HepG2 (cell line): ENCODE data around the gene WNT16. TPM values are rescaled to one million over a fixed set of nuclear protein-coding genes. Genes with fewer than 3 reads are reported as not detected.

Experiments used
- ATAC-seq: fragments of 200-7000 bp; cut with Tn5 transposase; 3 replicates; pipeline ENCODE4 v1.9.1; 2020; ENCODE audit warnings: mild to moderate bottlenecking, moderate library complexity
- BruUV-seq: library from RNA; stranded (reverse); fragments of 400-500 nt; replicated peaks from 2 replicates; lab custom pipeline; 2021; lab: Mats Ljungman, UMichigan
- CTCF ChIA-PET: fragments of 300-600 bp; formaldehyde crosslinking; extraction: SDS; loops from one replicate; lab custom pipeline; 2021; ENCODE audit warnings: low total read pairs, inconsistent platforms, low intra/inter-chr PET ratio; lab: Yijun Ruan, JAX
- POLR2A ChIA-PET: fragments of 350-600 bp; sonication (Branson Sonifier 250); formaldehyde crosslinking; loops from one replicate; lab custom pipeline; 2020; ENCODE audit warnings: antibody characterized with exemption, inconsistent platforms; lab: Yijun Ruan, JAX
- DNase-seq: peaks from one replicate; pipeline ENCODE4 v3.0.0-alpha.2; 2015; ENCODE audit warnings: low spot score
- FAIRE-seq: peaks from 3 replicates; lab custom pipeline; 2011; peaks lifted over from hg19 to GRCh38; lab: Jason Lieb, UNC
- H2AFZ ChIP-seq: one replicate; pipeline ENCODE4 v1.6.1; 2011; ENCODE audit warnings: low read length, inconsistent platforms
- H3K27ac ChIP-seq: fragments of 300-600 bp; 3 replicates; pipeline ENCODE4 v1.8.0; 2011; ENCODE audit warnings: mixed run types, mild to moderate bottlenecking, mixed read lengths, low read length, inconsistent platforms; ENCODE audit not compliant: insufficient read depth; ENCODE audit errors: extremely low read length
- H3K27me3 ChIP-seq, 2 experiments: fragments of 200-600 bp in 1 of 2; 2 replicates in 1 of 2; 3 replicates in 1 of 2; pipeline versions ENCODE4 v1.6.0 to v1.8.0; 2011; ENCODE audit warnings: low read length in 2 of 2, mild to moderate bottlenecking in 2 of 2, moderate library complexity in 2 of 2, inconsistent platforms in 1 of 2; ENCODE audit not compliant: insufficient read depth in 2 of 2, control insufficient read depth in 1 of 2
- H3K36me3 ChIP-seq, 2 experiments: fragments of 200-600 bp in 1 of 2; replicated peaks in 1 of 2; 2 replicates in 1 of 2; 3 replicates in 1 of 2; pipeline versions ENCODE4 v1.5.1 to v1.8.0; 2011; ENCODE audit warnings: low read length in 2 of 2, inconsistent platforms in 1 of 2; ENCODE audit not compliant: insufficient read depth in 2 of 2, control insufficient read depth in 1 of 2
- H3K4me1 ChIP-seq: 2 replicates; pipeline ENCODE4 v1.5.1; 2012; ENCODE audit warnings: low read length, inconsistent platforms; ENCODE audit not compliant: insufficient read depth
- H3K4me2 ChIP-seq: 2 replicates; pipeline ENCODE4 v1.6.0; 2011; ENCODE audit warnings: low read depth, low read length, inconsistent platforms
- H3K4me3 ChIP-seq, 3 experiments: fragments of 200-600 bp in 1 of 3; sonication (generic), shearing (Covaris generic) in 1 of 3; replicated peaks in 1 of 3; 2 replicates each; pipeline ENCODE4 v1.5.1; 2011 to 2016; ENCODE audit warnings: low read length in 3 of 3, inconsistent platforms in 2 of 3, low read depth in 2 of 3, mild to moderate bottlenecking in 2 of 3, control low read depth in 1 of 3, mixed read lengths in 1 of 3; ENCODE audit not compliant: insufficient read depth in 1 of 3
- H3K79me2 ChIP-seq: one replicate; pipeline ENCODE4 v1.6.1; 2011; ENCODE audit warnings: low read length, inconsistent platforms; ENCODE audit not compliant: insufficient read depth
- H3K9ac ChIP-seq: 2 replicates; pipeline ENCODE4 v1.6.0; 2011; ENCODE audit warnings: mild to moderate bottlenecking, low read depth, low read length, inconsistent platforms; ENCODE audit not compliant: insufficient read depth
- H3K9me3 ChIP-seq: 2 replicates; pipeline ENCODE4 v1.5.1; 2012; ENCODE audit warnings: mild to moderate bottlenecking, low read length
- H4K20me1 ChIP-seq: 2 replicates; pipeline ENCODE4 v1.6.0; 2011; ENCODE audit warnings: inconsistent platforms, mild to moderate bottlenecking, low read length, moderate library complexity; ENCODE audit not compliant: insufficient read depth
- BORCS8-MEF2B ChIP-seq: sonication (generic); formaldehyde crosslinking; IDR thresholded peaks from 2 replicates; pipeline ENCODE4 v1.8.0; 2022; ENCODE audit warnings: mild to moderate bottlenecking, missing genetic modification reagents
- DNMT3B ChIP-seq: conservative IDR thresholded peaks from 2 replicates; pipeline ENCODE4 v1.6.1; 2016; ENCODE audit warnings: missing biosample characterization, control low read depth
- ELF4 ChIP-seq: sonication (generic); formaldehyde crosslinking; IDR thresholded peaks from 2 replicates; pipeline ENCODE4 v1.5.0; 2020; ENCODE audit warnings: missing genetic modification reagents, mild to moderate bottlenecking, moderate library complexity, borderline replicate concordance
- FOXA3 ChIP-seq: IDR thresholded peaks from 2 replicates; pipeline ENCODE4 v1.6.1; 2016; ENCODE audit warnings: missing genetic modification reagents, missing compliant biosample characterization
- FOXM1 ChIP-seq: sonication (generic); formaldehyde crosslinking; IDR thresholded peaks from 2 replicates; pipeline ENCODE4 v1.5.0; 2020; ENCODE audit warnings: missing genetic modification reagents
- HNRNPK ChIP-seq: fragments of 200-400 bp; formaldehyde crosslinking; IDR thresholded peaks from 2 replicates; pipeline ENCODE4 v1.6.1; 2018; ENCODE audit warnings: low read length, low read depth, moderate library complexity, mild to moderate bottlenecking; ENCODE audit not compliant: poor library complexity, severe bottlenecking
- HOXA5 ChIP-seq: sonication (generic); formaldehyde crosslinking; IDR thresholded peaks from 2 replicates; pipeline ENCODE4 v1.4.0; 2020; ENCODE audit warnings: missing genetic modification reagents
- MTERF4 ChIP-seq: sonication (generic); formaldehyde crosslinking; IDR thresholded peaks from 2 replicates; pipeline ENCODE4 v1.8.0; 2023; ENCODE audit warnings: mild to moderate bottlenecking, missing genetic modification reagents
- MYC ChIP-seq: sonication (generic); formaldehyde crosslinking; IDR thresholded peaks from 2 replicates; pipeline ENCODE4 v1.9.0; 2021; ENCODE audit warnings: missing genetic modification reagents, borderline replicate concordance
- NR1H2 ChIP-seq: sonication (generic); formaldehyde crosslinking; IDR thresholded peaks from 2 replicates; pipeline ENCODE4 v1.8.1; 2022; ENCODE audit warnings: low read depth, missing genetic modification reagents, borderline replicate concordance
- SAP130 ChIP-seq: IDR thresholded peaks from 2 replicates; pipeline ENCODE4 v1.6.1; 2016; ENCODE audit warnings: low read depth
- TBX3 ChIP-seq: fragments of 450-650 bp; IDR thresholded peaks from 2 replicates; pipeline ENCODE4 v1.6.1; 2017; ENCODE audit warnings: antibody characterized with exemption, mild to moderate bottlenecking, inconsistent platforms, borderline replicate concordance
- TRIM22 ChIP-seq: fragments of 450-650 bp; IDR thresholded peaks from 2 replicates; pipeline ENCODE4 v1.6.1; 2017
- ZKSCAN1 ChIP-seq: fragments of 150-350 bp; IDR thresholded peaks from 2 replicates; pipeline ENCODE4 v1.6.1; 2014; ENCODE audit warnings: low read length
- ZNF101 ChIP-seq: sonication (generic); formaldehyde crosslinking; IDR thresholded peaks from 2 replicates; pipeline ENCODE4 v1.4.0; 2020; ENCODE audit warnings: mild to moderate bottlenecking, low read depth, missing genetic modification reagents, borderline replicate concordance
- ZNF251 ChIP-seq: sonication (generic); formaldehyde crosslinking; IDR thresholded peaks from 2 replicates; pipeline ENCODE4 v1.9.0; 2021; ENCODE audit warnings: mild to moderate bottlenecking, missing genetic modification reagents
- ZNF567 ChIP-seq: sonication (generic); formaldehyde crosslinking; IDR thresholded peaks from 2 replicates; pipeline ENCODE4 v1.8.1; 2023; ENCODE audit warnings: mild to moderate bottlenecking, missing genetic modification reagents, borderline replicate concordance
- ZNF629 ChIP-seq: sonication (generic); formaldehyde crosslinking; conservative IDR thresholded peaks from 2 replicates; pipeline ENCODE4 v1.5.0; 2020; ENCODE audit warnings: missing genetic modification reagents
- ZNF784 ChIP-seq: sonication (generic); formaldehyde crosslinking; IDR thresholded peaks from 2 replicates; pipeline ENCODE4 v1.5.1; 2020; ENCODE audit warnings: missing genetic modification reagents, mild to moderate bottlenecking, borderline replicate concordance
- WGBS: methylation state at CpG from one replicate; pipeline ENCODE4 v1.1.6; 2017; ENCODE audit warnings: low lambda C conversion rate; 5-methylcytosine and 5-hydroxymethylcytosine counted together
- in situ Hi-C: cut with HindIII; loops from 2 replicates; pipeline ENCODE4 v1.10.0; 2017; ENCODE audit warnings: low pct_unique_long_range_greater_than_20kb; ENCODE audit not compliant: extremely low pct_ligation_motif_present
- intact Hi-C: fragments of 100-400 bp; cut with micrococcal nuclease; formaldehyde crosslinking; loops from one replicate; pipeline ENCODE4 v1.10.0; 2022; ENCODE audit not compliant: unreplicated experiment
- polyA plus RNA-seq, 8 experiments: library from polyadenylated mRNA; depleted of rRNA in 3 of 8; stranded (reverse) in 7 of 8; unstranded in 1 of 8; fragments of >200 nt; fragmentation: Illumina TruSeq in 4 of 8; extraction: Trizol in 4 of 8; gene quantifications; 2 replicates each; pipeline versions ENCODE4 v1.2.1 to v1.2.3, GENCODE V29; 2011 to 2016; ENCODE audit warnings: low read depth in 4 of 8, missing spikeins in 1 of 8, mixed read lengths in 1 of 8; ENCODE audit not compliant: insufficient read depth in 1 of 8
- total RNA-seq, 5 experiments: library from RNA; depleted of rRNA; stranded (reverse); fragments of >200 nt; fragmentation: Illumina TruSeq; extraction: Trizol; gene quantifications; 2 replicates each; pipeline ENCODE4 v1.2.3, GENCODE V29; 2016; ENCODE audit warnings: low read depth in 1 of 5
- TF ChIP-seq, protein P1 (sequence below): sonication (generic); formaldehyde crosslinking; IDR thresholded peaks from 2 replicates; pipeline ENCODE4 v1.4.0; 2020; ENCODE audit warnings: missing genetic modification reagents, borderline replicate concordance

The WNT16 gene
- total and polyA plus RNA-seq, 2 of the 13 experiments (the other 11 are each of a cell fraction or from before 2014, with no cell fraction given), result not detected

- TF ChIP-seq TRIM22 (no peak), HNRNPK (no peak), ZNF629 (CRISPR knock-in tag) (no peak), MTERF4 (CRISPR knock-in tag) (no peak), ZNF784 (CRISPR knock-in tag) (no peak), NR1H2 (CRISPR knock-in tag) (no peak), FOXM1 (CRISPR knock-in tag) (no peak), ZNF567 (CRISPR knock-in tag) (no peak)
Observed at GRCh38 chr7:121279822-121280221, 49.0 kb upstream of the WNT16 start (continued).

GRCh38 chr7:121280656-121281055, 48.1 kb upstream of the WNT16 start:
- intact Hi-C loops (no loop called here), in situ Hi-C loops (no loop called here)
- Histone ChIP-seq H3K79me2 (no peaks in the 10 kb centered on the region), H3K9ac (no peak overlapping the region), H3K27ac (no peak overlapping the region), H4K20me1 (no peaks in the 10 kb centered on the region), H2AFZ (no peak overlapping the region), H3K4me3 (no peak overlapping the region), H3K4me1 (no peaks in the 10 kb centered on the region), H3K4me2 (no peak overlapping the region), H3K36me3 (no peaks in the 10 kb centered on the region), H3K9me3 (peaks cover 14% of the 10 kb centered on the region), H3K27me3 (no peaks in the 10 kb centered on the region)
- no TSS peak for BruUV-seq
- ATAC-seq (no peak), DNase-seq (no peak), FAIRE-seq (no peak)
- ChIA-PET POLR2A (no interaction called here), CTCF (no interaction called here)
- 37% methylated on average over 1 of the region's 1 CpG for WGBS
- TF ChIP-seq TBX3 (no peak), FOXA3 (CRISPR knock-in tag) (no peak), ZNF101 (CRISPR knock-in tag) (no peak), HOXA5 (CRISPR knock-in tag) (no peak), DNMT3B (CRISPR knock-in tag) (no peak), ELF4 (CRISPR knock-in tag) (no peak), SAP130 (CRISPR knock-in tag) (no peak), ZNF251 (CRISPR knock-in tag) (no peak), BORCS8-MEF2B (CRISPR knock-in tag) (no peak), ZKSCAN1 (no peak), MYC (CRISPR knock-in tag) (no peak)
- TF ChIP-seq, protein P1, sequence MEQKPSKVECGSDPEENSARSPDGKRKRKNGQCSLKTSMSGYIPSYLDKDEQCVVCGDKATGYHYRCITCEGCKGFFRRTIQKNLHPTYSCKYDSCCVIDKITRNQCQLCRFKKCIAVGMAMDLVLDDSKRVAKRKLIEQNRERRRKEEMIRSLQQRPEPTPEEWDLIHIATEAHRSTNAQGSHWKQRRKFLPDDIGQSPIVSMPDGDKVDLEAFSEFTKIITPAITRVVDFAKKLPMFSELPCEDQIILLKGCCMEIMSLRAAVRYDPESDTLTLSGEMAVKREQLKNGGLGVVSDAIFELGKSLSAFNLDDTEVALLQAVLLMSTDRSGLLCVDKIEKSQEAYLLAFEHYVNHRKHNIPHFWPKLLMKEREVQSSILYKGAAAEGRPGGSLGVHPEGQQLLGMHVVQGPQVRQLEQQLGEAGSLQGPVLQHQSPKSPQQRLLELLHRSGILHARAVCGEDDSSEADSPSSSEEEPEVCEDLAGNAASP, result no peak
